Measurements from ENCODE around the gene SPC24.
"Not testable (repeated sequence)": the region's sequence is repeated elsewhere in the genome, so short reads cannot be mapped to it uniquely, and the experiment has no call there.

Gene SPC24

GRCh38 chr19:11191934-11192333 is 36.4 kb upstream of the SPC24 start:
- DNase-seq (ENCODE audit: low spot score) = no peak

GRCh38 chr19:11191273-11191755 is 35.7 kb upstream of the SPC24 start:
- no peak for DNase-seq (ENCODE audit: low spot score)

- no peak for DNase-seq (ENCODE audit: low spot score)
Measured at GRCh38 chr19:11190501-11190900, 34.9 kb upstream of the SPC24 start.

GRCh38 chr19:11187441-11187840 is 31.9 kb upstream of the SPC24 start:
- DNase-seq (ENCODE audit: low spot score) = no peak

GRCh38 chr19:11182994-11183393 is 27.4 kb upstream of the SPC24 start:
- no peak for DNase-seq (ENCODE audit: low spot score)

GRCh38 chr19:11181488-11181887 is 25.9 kb upstream of the SPC24 start:
- DNase-seq (ENCODE audit: low spot score) = no peak

GRCh38 chr19:11180975-11181374 is 25.4 kb upstream of the SPC24 start:
- DNase-seq (ENCODE audit: low spot score) = not testable (repeated sequence)

- no peak for DNase-seq (ENCODE audit: low spot score)
Measured at GRCh38 chr19:11180346-11180745, 24.8 kb upstream of the SPC24 start.

- no peak for DNase-seq (ENCODE audit: low spot score)
Measured at GRCh38 chr19:11179716-11180297, 24.2 kb upstream of the SPC24 start.

- not testable (repeated sequence) for DNase-seq (ENCODE audit: low spot score)
Measured at GRCh38 chr19:11179145-11179465, 23.5 kb upstream of the SPC24 start.

GRCh38 chr19:11177592-11177991 is 22.0 kb upstream of the SPC24 start:
- DNase-seq (ENCODE audit: low spot score) = no peak

- DNase-seq (ENCODE audit: low spot score) = no peak
Measured at GRCh38 chr19:11176466-11177193, 21.0 kb upstream of the SPC24 start.

GRCh38 chr19:11175920-11176319 is 20.3 kb upstream of the SPC24 start:
- no peak for DNase-seq (ENCODE audit: low spot score)

GRCh38 chr19:11174336-11174735 is 18.8 kb upstream of the SPC24 start:
- no peak for DNase-seq (ENCODE audit: low spot score)

GRCh38 chr19:11173516-11174155 is 18.1 kb upstream of the SPC24 start:
- no peak for DNase-seq (ENCODE audit: low spot score)

- no peak for DNase-seq (ENCODE audit: low spot score)
Measured at GRCh38 chr19:11172576-11172975, 17.0 kb upstream of the SPC24 start.

GRCh38 chr19:11171144-11171543 is 15.6 kb upstream of the SPC24 start:
- DNase-seq (ENCODE audit: low spot score) = no peak

- no peak for DNase-seq (ENCODE audit: low spot score)
Measured at GRCh38 chr19:11169896-11170678, 14.5 kb upstream of the SPC24 start.

GRCh38 chr19:11168568-11168967 is 13.0 kb upstream of the SPC24 start:
- no peak for DNase-seq (ENCODE audit: low spot score)

- DNase-seq (ENCODE audit: low spot score) = no peak
Measured at GRCh38 chr19:11166281-11167142, 10.9 kb upstream of the SPC24 start.

- DNase-seq (ENCODE audit: low spot score) = no peak
Measured at GRCh38 chr19:11165486-11166030, 10.0 kb upstream of the SPC24 start.

Measured in CD4-positive, alpha-beta T cell treated with Interleukin-6 at 100 ng/mL for 8 hours (primary cell).